HUES6 (cell line): Measurements from ENCODE around the gene RAC3.

Experiments
- H3K27ac ChIP-seq: 2 replicates; pipeline ENCODE4 v1.7.0; 2013; ENCODE audit warnings: low read depth, mild to moderate bottlenecking, low read length, inconsistent platforms
- H3K27me3 ChIP-seq: 2 replicates; pipeline ENCODE4 v1.6.1; 2013; ENCODE audit warnings: low read length; ENCODE audit not compliant: control insufficient read depth, insufficient read depth
- H3K36me3 ChIP-seq: 2 replicates; pipeline ENCODE4 v1.6.1; 2013; ENCODE audit warnings: low read length; ENCODE audit not compliant: control insufficient read depth, insufficient read depth
- H3K4me1 ChIP-seq: 2 replicates; pipeline ENCODE4 v1.6.1; 2013; ENCODE audit warnings: low read length; ENCODE audit not compliant: control insufficient read depth, insufficient read depth
- H3K4me3 ChIP-seq: 2 replicates; pipeline ENCODE4 v1.5.1; 2013; ENCODE audit warnings: low read depth, low read length
- H3K9ac ChIP-seq: one replicate; pipeline ENCODE4 v1.6.1; 2013; ENCODE audit warnings: mild to moderate bottlenecking, low read length
- H3K9me3 ChIP-seq: 2 replicates; pipeline ENCODE4 v1.6.1; 2013; ENCODE audit warnings: low read depth, low read length; ENCODE audit not compliant: control insufficient read depth, insufficient read depth

The RAC3 gene

GRCh38 chr17:82076018-82076784 lies 44.7 kb downstream of the RAC3 start:
- H3K4me1 ChIP-seq: no peaks in the 10 kb centered on the region
- H3K9ac ChIP-seq: no peak overlapping the region
- H3K36me3 ChIP-seq: peaks cover 32% of the 10 kb centered on the region
- H3K27me3 ChIP-seq: no peaks in the 10 kb centered on the region
- H3K27ac ChIP-seq: no peak overlapping the region
- H3K4me3 ChIP-seq: no peak overlapping the region
- H3K9me3 ChIP-seq: no peaks in the 10 kb centered on the region

GRCh38 chr17:82076785-82077591 lies 45.5 kb downstream of the RAC3 start:
- Histone ChIP-seq H3K9me3 (no peaks in the 10 kb centered on the region), H3K36me3 (peaks cover 39% of the 10 kb centered on the region), H3K27me3 (no peaks in the 10 kb centered on the region), H3K4me3 (no peak overlapping the region), H3K9ac (no peak overlapping the region), H3K4me1 (no peaks in the 10 kb centered on the region), H3K27ac (no peak overlapping the region)

GRCh38 chr17:82077617-82078358 lies 46.3 kb downstream of the RAC3 start:
- Histone ChIP-seq H3K9ac (no peak overlapping the region), H3K27me3 (no peaks in the 10 kb centered on the region), H3K4me1 (no peaks in the 10 kb centered on the region), H3K4me3 (no peak overlapping the region), H3K36me3 (peaks cover 47% of the 10 kb centered on the region), H3K27ac (no peak overlapping the region), H3K9me3 (no peaks in the 10 kb centered on the region)

GRCh38 chr17:82078433-82078832 lies 47.0 kb downstream of the RAC3 start:
- H3K4me3 ChIP-seq: no peak overlapping the region
- no peak overlapping the region for H3K27ac ChIP-seq
- H3K9ac ChIP-seq: no peak overlapping the region
- no peaks in the 10 kb centered on the region for H3K27me3 ChIP-seq
- H3K9me3 ChIP-seq: no peaks in the 10 kb centered on the region
- H3K36me3 ChIP-seq: peaks cover 53% of the 10 kb centered on the region
- H3K4me1 ChIP-seq: no peaks in the 10 kb centered on the region

- no peak overlapping the region for H3K4me3 ChIP-seq
- H3K4me1 ChIP-seq: no peaks in the 10 kb centered on the region
- H3K9me3 ChIP-seq: no peaks in the 10 kb centered on the region
- peaks cover 60% of the 10 kb centered on the region for H3K36me3 ChIP-seq
- H3K27ac ChIP-seq: no peak overlapping the region
- H3K27me3 ChIP-seq: no peaks in the 10 kb centered on the region
- H3K9ac ChIP-seq: no peak overlapping the region
Observed at GRCh38 chr17:82079001-82079677, 47.7 kb downstream of the RAC3 start.

- no peak overlapping the region for H3K9ac ChIP-seq
- H3K4me1 ChIP-seq: no peaks in the 10 kb centered on the region
- no peaks in the 10 kb centered on the region for H3K9me3 ChIP-seq
- no peak overlapping the region for H3K27ac ChIP-seq
- peaks cover 71% of the 10 kb centered on the region for H3K36me3 ChIP-seq
- H3K4me3 ChIP-seq: no peak overlapping the region
- H3K27me3 ChIP-seq: no peaks in the 10 kb centered on the region
Observed at GRCh38 chr17:82080048-82080788, 48.7 kb downstream of the RAC3 start.

- H3K9me3 ChIP-seq: no peaks in the 10 kb centered on the region
- H3K36me3 ChIP-seq: peaks cover 78% of the 10 kb centered on the region
- no peaks in the 10 kb centered on the region for H3K27me3 ChIP-seq
- H3K9ac ChIP-seq: no peak overlapping the region
- H3K4me3 ChIP-seq: no peak overlapping the region
- no peak overlapping the region for H3K27ac ChIP-seq
- no peaks in the 10 kb centered on the region for H3K4me1 ChIP-seq
Observed at GRCh38 chr17:82080789-82081464, 49.4 kb downstream of the RAC3 start.

GRCh38 chr17:82081546-82081945 lies 50.1 kb downstream of the RAC3 start:
- no peaks in the 10 kb centered on the region for H3K27me3 ChIP-seq
- H3K4me1 ChIP-seq: no peaks in the 10 kb centered on the region
- no peaks in the 10 kb centered on the region for H3K9me3 ChIP-seq
- H3K36me3 ChIP-seq: peaks cover 85% of the 10 kb centered on the region
- H3K27ac ChIP-seq: no peak overlapping the region
- H3K4me3 ChIP-seq: no peak overlapping the region
- H3K9ac ChIP-seq: no peak overlapping the region

GRCh38 chr17:82081966-82082365 lies 50.5 kb downstream of the RAC3 start:
- no peak overlapping the region for H3K27ac ChIP-seq
- H3K9me3 ChIP-seq: no peaks in the 10 kb centered on the region
- H3K27me3 ChIP-seq: no peaks in the 10 kb centered on the region
- no peaks in the 10 kb centered on the region for H3K4me1 ChIP-seq
- no peak overlapping the region for H3K4me3 ChIP-seq
- H3K9ac ChIP-seq: no peak overlapping the region
- peaks cover 89% of the 10 kb centered on the region for H3K36me3 ChIP-seq

- Histone ChIP-seq H3K9ac (no peak overlapping the region), H3K4me3 (no peak overlapping the region), H3K36me3 (peaks cover 94% of the 10 kb centered on the region), H3K9me3 (no peaks in the 10 kb centered on the region), H3K4me1 (no peaks in the 10 kb centered on the region), H3K27ac (no peak overlapping the region), H3K27me3 (no peaks in the 10 kb centered on the region)
Observed at GRCh38 chr17:82082456-82082855, 51.0 kb downstream of the RAC3 start.
